ENCODE data around the gene KLHL24.
"Not testable (repeated sequence)": the region's sequence is repeated elsewhere in the genome, so short reads cannot be mapped to it uniquely, and the experiment has no call there.

The KLHL24 gene

DNA sequence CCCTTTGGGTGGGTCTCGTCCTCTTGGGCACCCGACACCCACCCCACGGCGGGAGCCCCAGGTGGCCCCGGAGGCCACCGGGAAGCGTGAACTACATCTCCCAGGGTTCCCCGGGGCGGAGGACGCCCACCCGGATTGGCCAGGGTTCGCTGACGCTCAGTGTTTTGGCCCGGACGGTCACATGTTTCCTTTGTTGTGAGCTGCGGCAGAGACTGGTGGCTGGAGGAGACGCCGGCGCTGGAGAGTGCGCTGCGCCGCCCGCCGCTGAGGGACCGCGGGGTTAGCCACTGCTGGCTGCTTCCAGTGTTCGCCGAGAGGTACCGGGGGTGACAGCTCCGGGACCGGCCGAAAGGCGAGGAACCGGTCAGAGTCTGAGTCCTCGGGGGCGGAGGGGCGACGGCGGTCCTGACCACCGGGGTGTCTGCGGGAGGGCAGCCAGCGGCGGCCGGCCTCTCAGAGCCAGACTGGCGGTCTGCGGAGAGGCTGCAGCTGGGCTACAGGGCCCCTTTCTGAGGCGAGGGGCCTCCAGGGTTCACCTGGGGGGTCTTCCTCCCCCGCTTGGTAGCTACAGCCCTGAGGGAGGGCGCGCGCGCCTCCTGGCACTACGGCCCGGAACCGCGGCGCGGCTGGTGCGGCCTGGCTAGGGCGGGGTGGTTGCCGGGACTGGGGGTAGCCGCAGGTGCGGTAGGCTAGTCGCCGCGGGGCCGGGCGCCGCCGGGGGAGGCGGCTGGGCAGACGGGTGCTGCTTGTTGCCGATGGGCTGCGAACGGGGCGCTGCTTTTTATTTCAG lies at the start of gene KLHL24:
TSS of gene KLHL24 (plus strand) at position 193 of the 790 bp plus-strand sequence. CDS start 14,734 bp downstream, outside the sequence.
- peak; percentile 87 for DNase-seq

DNA sequence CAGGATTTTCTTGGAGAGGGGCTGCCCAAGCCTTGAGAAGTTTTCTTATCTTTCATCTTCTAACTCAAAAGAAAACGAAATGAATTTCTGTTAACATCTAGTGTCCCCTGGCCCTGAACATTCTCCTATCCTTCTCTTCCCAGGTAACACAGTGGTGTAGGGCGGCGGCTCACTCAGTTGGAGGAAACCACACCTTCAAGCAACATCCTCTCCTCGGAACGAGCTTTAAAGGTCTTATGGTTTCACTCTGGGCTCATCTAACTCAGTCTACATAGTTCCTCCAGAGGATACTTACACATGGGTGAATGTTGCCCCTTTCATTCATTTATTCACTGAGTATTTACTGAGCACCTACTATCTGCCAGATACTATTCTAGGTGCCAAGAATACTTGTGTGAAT lies 48.9 kb upstream of the KLHL24 start:
- DNase-seq: no peak

DNA sequence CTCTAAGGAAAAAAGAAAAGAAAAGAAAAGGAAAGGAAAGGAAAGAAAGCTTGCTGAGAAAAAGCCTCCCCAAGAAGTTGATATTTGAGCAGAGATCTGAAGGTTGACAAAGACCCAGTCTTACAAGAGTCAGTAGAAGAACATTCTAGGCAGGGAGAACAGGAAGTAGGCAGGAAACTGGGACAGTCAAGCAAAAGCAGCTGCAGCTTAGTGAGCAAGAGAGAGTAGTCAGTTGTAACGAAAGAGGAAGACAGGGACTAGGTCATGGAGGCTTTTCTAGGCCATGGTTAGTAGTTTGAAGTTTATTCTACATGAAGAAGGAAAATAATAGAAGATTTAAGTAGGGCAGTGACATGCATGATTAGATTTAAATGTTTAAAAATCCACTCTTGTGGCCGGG lies 48.1 kb upstream of the KLHL24 start:
- no peak for DNase-seq

- no peak for DNase-seq
Measured at GRCh38 chr3:183590442-183590841, 45.0 kb upstream of the KLHL24 start.

- peak; percentile 22 for DNase-seq
Measured at GRCh38 chr3:183591881-183592521, 43.4 kb upstream of the KLHL24 start.

GRCh38 chr3:183592821-183593220 lies 42.6 kb upstream of the KLHL24 start:
- no peak for DNase-seq

GRCh38 chr3:183594636-183595035 lies 40.8 kb upstream of the KLHL24 start:
- no peak for DNase-seq

DNA sequence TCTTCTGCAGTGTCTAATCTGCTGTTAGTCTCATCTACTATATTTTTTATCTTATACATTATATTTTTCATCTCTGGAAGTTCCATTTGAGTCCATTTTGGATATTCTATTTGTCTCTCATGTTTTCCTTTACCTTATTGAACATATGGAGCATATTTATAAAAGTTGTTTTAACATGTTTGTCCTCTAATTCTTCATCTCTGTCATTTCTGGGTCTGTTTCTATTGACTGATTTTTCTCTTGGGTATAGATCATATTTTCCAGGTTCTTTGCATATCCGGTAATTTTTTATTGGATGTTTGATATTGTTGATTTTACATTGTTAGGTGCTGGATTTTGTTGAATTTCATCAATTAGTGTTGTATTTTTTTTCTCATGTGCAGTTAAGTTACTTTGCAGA lies 37.5 kb upstream of the KLHL24 start:
- no peak for DNase-seq

- DNase-seq: not testable (repeated sequence)
Measured at GRCh38 chr3:183611326-183611725, 24.1 kb upstream of the KLHL24 start.

- DNase-seq: no peak
Measured at GRCh38 chr3:183613366-183614285, 21.8 kb upstream of the KLHL24 start.

DNA sequence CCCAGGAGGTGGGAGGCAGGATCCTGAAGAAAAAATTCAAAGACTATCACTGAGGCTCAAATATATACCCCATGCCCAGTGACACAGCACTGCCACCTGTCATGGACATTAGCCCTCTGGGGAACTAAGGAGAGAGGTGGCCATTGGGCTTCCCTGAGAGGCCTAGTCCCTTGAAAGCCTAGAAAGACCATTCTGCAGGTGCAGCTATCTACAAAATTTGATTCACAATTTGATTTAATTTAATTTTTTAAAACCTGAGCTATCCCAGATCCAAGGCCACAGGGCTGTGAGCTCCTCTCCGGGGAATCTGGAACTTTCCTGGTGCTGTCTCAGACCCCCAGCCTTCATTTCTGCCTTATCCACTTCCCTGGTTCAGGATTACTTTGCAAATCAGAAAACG lies 16.9 kb upstream of the KLHL24 start:
- no peak for DNase-seq

DNA sequence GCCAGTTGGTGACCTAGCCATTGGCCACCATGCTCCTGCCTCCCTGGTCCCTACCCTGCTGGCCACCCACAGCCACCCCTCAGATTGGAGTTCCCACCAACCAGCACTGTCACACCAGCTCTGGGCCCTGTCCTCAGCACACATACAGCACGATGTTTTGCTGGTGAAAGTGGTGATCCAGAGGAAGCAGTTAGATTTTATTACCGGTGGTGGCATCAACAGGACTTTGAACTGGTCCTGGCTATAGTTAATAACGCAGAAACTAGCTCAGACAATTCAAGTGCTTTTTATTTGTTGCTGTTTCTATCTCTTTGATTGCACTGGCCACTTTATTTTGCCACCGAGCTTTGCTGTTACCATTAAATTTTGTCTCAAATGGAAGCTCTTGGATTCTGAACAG lies 16.4 kb upstream of the KLHL24 start:
- DNase-seq: no peak

DNA sequence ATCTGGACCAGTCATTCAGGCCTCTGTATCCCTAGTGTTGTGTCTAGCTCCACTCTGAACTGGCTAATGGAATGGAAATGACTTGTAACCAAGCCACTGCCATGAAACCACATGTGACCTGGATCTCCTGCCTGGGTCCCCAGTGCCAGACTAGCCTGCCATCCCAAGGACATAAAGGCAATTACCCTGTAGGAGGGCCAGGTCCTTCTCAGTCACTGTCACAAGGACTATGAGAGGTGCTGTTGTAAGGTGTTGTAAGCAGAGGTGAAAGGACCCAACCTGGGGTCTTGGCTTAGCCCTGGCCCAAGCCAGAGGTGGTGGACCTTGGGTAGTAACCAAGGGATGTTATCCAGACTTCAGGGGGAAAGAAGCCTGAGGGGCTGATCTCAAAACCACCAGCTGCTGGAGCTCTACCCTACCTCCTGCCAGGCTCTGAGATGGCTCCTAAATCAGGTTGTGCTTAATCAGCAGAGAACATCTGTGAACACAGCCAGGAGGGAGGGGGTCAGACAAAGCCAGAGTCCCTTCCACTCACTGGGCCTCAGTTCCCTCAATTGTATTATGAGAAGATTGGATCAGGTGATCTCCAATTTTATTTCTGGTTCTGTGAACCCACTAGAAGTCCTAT lies 15.7 kb upstream of the KLHL24 start:
- DNase-seq: no peak

DNA sequence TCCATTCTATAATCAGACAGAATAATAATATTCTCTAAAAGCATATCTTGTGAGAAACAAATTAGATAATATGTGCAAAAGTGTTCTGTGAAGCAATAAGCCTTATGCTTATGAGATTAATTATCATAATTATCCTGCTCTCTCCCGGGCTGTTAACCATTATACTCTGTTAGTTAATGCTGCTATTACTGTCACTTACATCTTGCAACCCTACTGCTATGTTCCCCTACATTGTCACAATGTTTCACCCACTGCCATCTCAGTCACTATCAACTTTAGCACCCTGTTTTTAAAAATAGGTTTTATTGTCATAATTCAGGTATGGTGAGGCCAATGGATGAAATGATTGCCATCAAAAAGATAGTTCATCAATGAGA lies 15.2 kb upstream of the KLHL24 start:
- no peak for DNase-seq

DNA sequence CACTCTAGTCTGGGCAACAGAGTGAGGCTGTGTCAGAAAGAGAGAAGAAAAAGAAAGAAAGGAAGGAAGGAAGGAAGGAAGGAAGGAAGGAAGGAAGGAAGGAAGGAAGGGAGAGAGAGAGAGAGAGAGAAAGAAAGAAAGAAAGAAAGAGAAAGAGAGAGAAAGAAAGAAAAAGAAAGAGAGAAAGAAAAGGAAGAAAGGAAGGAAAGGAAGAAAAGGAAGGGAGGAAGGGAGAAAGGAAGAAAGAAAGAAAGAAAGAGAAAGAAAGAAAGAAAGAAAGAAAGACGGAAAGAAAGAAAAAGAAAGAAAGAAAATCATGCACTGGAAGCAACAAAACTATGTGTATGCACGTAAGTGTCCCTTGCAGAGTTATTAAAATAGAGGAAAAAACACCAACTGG lies 12.9 kb upstream of the KLHL24 start:
- not testable (repeated sequence) for DNase-seq

GRCh38 chr3:183626877-183627594 lies 8.4 kb upstream of the KLHL24 start:
- no peak for DNase-seq

DNA sequence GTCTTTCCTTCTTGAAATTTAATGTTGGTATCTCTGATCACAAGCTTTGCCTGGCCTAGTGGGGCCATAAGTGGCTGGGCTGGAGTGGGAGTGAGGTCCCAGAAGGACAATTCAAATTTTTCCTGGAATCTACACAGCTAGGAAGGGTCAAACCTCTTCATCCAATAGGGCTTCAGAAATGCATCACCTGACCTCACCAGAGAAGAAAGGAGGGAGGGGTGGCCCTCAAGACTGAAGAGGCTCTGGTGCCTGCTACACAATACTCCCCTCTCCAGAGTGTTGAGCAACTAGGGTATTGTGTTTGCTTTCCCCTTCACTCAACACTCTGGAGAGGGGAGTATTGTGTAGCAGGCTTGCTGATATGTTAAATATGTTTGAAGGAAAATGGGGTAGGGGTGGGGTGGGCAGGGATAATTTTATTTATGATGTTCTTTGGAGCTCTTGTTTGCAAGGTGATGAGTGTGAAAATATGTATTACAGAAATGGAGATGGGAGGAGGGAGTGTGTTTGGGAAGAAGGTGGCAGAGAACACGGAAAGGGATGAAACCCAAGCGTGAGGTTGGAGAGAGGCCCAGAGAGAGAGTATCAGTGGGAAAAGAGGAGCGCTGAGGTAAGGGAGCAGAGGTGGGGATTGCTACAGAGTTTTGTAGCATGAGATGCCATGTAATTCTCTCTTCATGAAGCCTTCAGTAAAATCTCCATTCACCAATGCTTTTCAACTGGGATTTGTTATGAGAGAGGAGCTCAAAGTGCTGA lies 5.7 kb upstream of the KLHL24 start:
- DNase-seq: no peak

- DNase-seq: no peak
Measured at GRCh38 chr3:183631715-183632114, 3.7 kb upstream of the KLHL24 start.

DNA sequence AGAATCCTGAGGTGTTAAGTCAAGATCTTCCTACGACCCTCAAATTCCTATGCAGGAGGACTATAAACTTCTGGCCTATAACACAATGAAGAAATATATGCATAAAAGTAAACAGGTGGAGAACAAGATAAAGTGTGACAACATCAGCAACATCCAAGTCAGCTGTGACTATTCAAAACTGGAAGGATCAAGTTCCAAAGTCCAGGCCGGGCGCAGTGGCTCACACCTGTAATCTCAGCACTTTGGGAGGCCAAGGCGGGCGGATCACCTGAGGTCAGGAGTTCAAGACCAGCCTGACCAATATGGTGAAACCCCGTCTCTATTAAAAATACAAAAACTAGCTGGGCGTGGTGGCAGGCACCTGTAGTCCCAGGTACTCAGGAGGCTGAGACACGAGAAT lies 2.7 kb upstream of the KLHL24 start:
- not testable (repeated sequence) for DNase-seq

DNA sequence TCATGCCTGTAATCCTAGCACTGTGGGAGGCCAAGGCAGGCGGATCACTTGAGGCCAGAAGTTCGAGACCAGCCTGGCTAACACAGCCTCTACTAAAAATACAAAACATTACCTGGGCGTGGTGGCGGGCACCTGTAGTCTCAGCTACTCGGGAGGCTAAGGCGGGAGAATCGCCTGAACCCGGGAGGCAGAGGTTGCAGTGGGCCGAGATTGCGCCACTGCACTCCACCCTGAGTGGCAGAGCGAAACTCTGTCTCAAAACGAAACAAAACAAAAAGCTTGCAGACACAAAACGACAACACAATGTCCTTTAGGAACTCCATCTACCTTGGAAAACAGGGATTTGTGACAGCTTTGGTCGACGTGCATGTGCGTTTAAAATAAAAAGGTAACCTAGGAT lies 716 bp upstream of the KLHL24 start:
- DNase-seq: no peak

DNA sequence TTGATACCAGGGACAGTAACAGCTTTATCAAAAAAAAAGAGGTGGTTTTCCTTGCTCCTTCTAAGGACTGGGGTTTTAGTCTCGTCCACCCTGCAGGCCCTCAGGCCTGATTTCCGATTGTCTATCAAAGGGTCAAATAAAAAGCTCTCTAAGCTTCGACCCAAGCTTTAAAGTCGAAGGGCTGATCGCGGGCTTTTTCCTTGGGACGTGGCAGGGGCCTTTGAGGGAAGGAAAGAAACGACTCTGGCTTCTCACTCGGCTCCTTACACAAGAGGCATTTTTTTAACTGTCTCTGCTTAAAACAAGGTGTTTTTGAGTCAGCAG lies 354 bp upstream of the KLHL24 start:
- DNase-seq: no peak
